Calu3 (cell line): Measurements from ENCODE around the gene KCNIP4. TPM values are rescaled to one million over a fixed set of nuclear protein-coding genes. Genes with fewer than 3 reads are reported as not detected.
A peak's percentile ranks its signal among the peaks of the same experiment; 100 is the strongest.

Experiments
- BruUV-seq: library from RNA; stranded (reverse); fragments of 400-500 nt; replicated peaks from 2 replicates; lab custom pipeline; 2021; lab: Mats Ljungman, UMichigan
- CTCF ChIA-PET: fragments of 300-600 bp; sonication (Branson Sonifier 250); formaldehyde crosslinking; loops from one replicate; lab custom pipeline; 2022; ENCODE audit warnings: antibody characterized with exemption; lab: Charles Lee
- DNase-seq: peaks from one replicate; pipeline ENCODE4 v3.0.0; 2022
- H3K27ac Mint-ChIP-seq: one replicate; pipeline ENCODE4 v1.8.0; 2022; ENCODE audit warnings: mixed read lengths; ENCODE audit not compliant: unreplicated experiment
- H3K27me3 Mint-ChIP-seq: one replicate; pipeline ENCODE4 v1.8.0; 2022; ENCODE audit warnings: mixed read lengths; ENCODE audit not compliant: unreplicated experiment
- H3K36me3 Mint-ChIP-seq: one replicate; pipeline ENCODE4 v1.8.0; 2022; ENCODE audit warnings: mild to moderate bottlenecking, moderate library complexity, mixed read lengths; ENCODE audit not compliant: insufficient read depth, unreplicated experiment
- H3K4me1 Mint-ChIP-seq: one replicate; pipeline ENCODE4 v1.8.0; 2022; ENCODE audit warnings: mild to moderate bottlenecking, low read depth, mixed read lengths; ENCODE audit not compliant: unreplicated experiment
- H3K4me3 Mint-ChIP-seq: one replicate; pipeline ENCODE4 v1.8.0; 2022; ENCODE audit warnings: mild to moderate bottlenecking, low read depth, moderate library complexity, mixed read lengths; ENCODE audit not compliant: unreplicated experiment
- H3K9me3 Mint-ChIP-seq: one replicate; pipeline ENCODE4 v1.8.0; 2022; ENCODE audit warnings: low read depth, mixed read lengths; ENCODE audit not compliant: unreplicated experiment
- intact Hi-C: fragments of 100-400 bp; cut with micrococcal nuclease; formaldehyde crosslinking; loops from one replicate; pipeline ENCODE4 v1.10.0; 2022; ENCODE audit not compliant: unreplicated experiment
- total RNA-seq: library from RNA; stranded (reverse); gene quantifications from 2 replicates; pipeline ENCODE4 v1.2.3, GENCODE V29; 2022
- TF ChIP-seq, protein P1 (sequence below): fragments of 200-600 bp; IDR thresholded peaks from one replicate; pipeline ENCODE4 v1.8.0; 2022; ENCODE audit warnings: antibody characterized with exemption; ENCODE audit not compliant: unreplicated experiment

KCNIP4 gene
- total RNA-seq, 1 experiment from 2014 or later = not detected

DNA sequence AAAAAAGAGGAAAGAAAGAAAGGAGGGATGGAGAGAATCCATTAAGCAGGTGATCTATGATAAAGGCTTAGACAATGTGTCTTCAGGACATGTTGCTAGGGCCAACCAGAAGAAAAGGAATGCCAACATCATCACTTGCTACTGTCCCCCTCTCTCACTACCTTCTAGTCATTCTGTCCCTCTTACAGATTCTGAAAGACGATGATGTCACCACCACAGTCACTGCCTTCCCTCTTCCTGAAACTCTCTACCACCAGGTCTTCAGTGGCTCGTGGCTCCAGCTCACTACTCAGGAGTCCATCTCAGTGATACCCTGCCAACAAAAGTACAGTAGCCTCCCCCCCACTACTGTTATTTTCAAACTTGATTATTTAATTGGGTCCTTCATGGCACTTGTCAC, 64.0 kb downstream of the KCNIP4 start:
- H3K9me3 Mint-ChIP-seq = peaks cover 3% of the 10 kb centered on the region
- no peaks in the 10 kb centered on the region for H3K27me3 Mint-ChIP-seq
- H3K4me3 Mint-ChIP-seq = no peak overlapping the region
- H3K4me1 Mint-ChIP-seq = peaks cover 7% of the 10 kb centered on the region
- TF ChIP-seq, protein P1, sequence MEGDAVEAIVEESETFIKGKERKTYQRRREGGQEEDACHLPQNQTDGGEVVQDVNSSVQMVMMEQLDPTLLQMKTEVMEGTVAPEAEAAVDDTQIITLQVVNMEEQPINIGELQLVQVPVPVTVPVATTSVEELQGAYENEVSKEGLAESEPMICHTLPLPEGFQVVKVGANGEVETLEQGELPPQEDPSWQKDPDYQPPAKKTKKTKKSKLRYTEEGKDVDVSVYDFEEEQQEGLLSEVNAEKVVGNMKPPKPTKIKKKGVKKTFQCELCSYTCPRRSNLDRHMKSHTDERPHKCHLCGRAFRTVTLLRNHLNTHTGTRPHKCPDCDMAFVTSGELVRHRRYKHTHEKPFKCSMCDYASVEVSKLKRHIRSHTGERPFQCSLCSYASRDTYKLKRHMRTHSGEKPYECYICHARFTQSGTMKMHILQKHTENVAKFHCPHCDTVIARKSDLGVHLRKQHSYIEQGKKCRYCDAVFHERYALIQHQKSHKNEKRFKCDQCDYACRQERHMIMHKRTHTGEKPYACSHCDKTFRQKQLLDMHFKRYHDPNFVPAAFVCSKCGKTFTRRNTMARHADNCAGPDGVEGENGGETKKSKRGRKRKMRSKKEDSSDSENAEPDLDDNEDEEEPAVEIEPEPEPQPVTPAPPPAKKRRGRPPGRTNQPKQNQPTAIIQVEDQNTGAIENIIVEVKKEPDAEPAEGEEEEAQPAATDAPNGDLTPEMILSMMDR = no peak
- H3K27ac Mint-ChIP-seq = no peak overlapping the region
- no TSS peak for BruUV-seq
- no peaks in the 10 kb centered on the region for H3K36me3 Mint-ChIP-seq
- CTCF ChIA-PET = no interaction called here
- no peak for DNase-seq
- intact Hi-C loops = no loop called here

DNA sequence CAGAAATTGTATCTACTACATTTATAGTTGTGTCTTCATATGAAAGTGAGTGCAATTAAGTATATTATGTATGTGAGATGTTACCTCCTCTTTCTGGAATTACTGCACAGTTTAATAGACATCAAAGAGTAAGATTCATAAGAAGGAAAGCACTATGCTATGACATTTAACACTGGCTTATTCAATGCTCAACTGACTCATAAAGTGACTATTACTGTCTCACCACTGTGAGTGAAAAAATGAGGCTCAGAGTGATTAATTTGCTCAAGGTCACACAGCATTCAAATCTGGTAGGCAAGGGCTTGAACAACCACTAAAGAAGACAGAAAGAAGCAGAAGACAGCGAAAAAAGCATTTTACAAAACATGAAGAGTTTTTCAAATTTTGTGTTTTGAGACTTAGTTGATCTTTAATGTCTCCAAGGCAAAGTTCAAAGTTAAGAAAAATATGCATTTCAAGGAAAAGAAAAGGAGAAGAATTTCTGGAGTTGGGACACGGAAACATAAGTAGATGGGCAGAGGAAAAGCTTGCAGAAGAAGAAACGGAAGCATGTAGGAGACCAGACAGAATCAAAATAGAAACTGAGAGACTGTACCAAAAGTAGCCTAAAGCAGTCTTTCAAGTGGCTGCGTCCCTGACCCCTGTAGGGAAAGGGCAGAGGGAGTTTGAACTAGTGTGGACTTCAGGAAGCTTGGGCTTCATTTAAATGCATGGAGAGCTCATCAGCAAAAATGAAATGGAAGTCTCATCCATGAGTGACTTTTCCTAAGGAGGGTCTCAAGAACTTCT, 66.3 kb downstream of the KCNIP4 start:
- H3K36me3 Mint-ChIP-seq = no peaks in the 10 kb centered on the region
- no peak overlapping the region for H3K4me3 Mint-ChIP-seq
- BruUV-seq = no TSS peak
- TF ChIP-seq, protein P1 = no peak
- no peak for DNase-seq
- intact Hi-C loops = no loop called here
- peaks cover 3% of the 10 kb centered on the region for H3K9me3 Mint-ChIP-seq
- H3K27me3 Mint-ChIP-seq = no peaks in the 10 kb centered on the region
- CTCF ChIA-PET = no interaction called here
- H3K4me1 Mint-ChIP-seq = no peaks in the 10 kb centered on the region
- H3K27ac Mint-ChIP-seq = no peak overlapping the region

DNA sequence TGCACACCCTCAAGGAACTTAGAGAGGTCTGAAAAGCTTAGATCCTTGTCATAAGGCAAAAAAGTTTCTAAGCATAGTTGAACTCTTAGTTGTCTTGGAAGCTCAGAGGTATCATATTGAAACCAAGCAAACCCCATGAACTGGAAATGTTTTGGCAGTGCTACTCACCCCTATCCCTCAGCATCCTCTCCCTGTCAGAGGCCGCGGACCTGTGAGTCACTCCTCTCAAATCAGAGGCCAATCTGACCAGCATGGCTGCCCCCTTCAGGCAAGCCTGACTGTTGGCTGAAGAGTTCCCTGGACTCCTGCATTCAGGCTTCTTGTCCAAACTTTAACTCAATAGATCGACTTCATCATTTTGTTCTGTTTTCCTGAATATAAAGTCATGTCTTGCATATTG, 69.4 kb downstream of the KCNIP4 start:
- Mint-ChIP-seq H3K4me1 (no peaks in the 10 kb centered on the region), H3K36me3 (no peaks in the 10 kb centered on the region), H3K9me3 (peaks cover under 1% of the 10 kb centered on the region), H3K27me3 (no peaks in the 10 kb centered on the region), H3K27ac (no peak overlapping the region), H3K4me3 (no peak overlapping the region)
- TF ChIP-seq, protein P1 = no peak
- peak; percentile 7 for DNase-seq
- no TSS peak for BruUV-seq
- intact Hi-C loops = no loop called here
- CTCF ChIA-PET = interaction anchor here (0.7 kb wide), 1 partner anchor 816 kb away, joined by 3 read pairs; no protein-coding TSS in a partner anchor

DNA sequence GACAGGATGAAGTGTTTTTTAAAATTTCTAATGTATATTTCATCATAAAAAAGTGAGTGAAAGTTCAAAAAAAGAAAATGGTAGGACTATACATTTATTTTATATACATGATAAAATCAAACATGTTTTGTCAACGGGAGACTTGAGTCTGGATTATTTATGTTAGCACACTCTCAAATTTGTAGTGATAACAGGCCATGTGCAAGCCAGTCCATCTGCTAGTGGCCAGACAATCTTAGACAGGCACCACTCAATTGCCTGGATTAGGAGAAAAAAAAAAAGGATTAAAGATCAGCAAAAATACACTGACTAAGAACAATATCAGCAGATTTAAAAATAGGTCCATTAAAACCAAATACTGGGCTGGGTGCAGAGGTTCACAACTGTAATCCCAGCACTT, 71.9 kb downstream of the KCNIP4 start:
- CTCF ChIA-PET = interaction anchor here (0.7 kb wide), 1 partner anchor 217 kb away, joined by 3 read pairs; no protein-coding TSS in a partner anchor
- no peaks in the 10 kb centered on the region for H3K36me3 Mint-ChIP-seq
- BruUV-seq = no TSS peak

More for the DNA sequence above, 71.9 kb downstream of the KCNIP4 start:
- no peaks in the 10 kb centered on the region for H3K9me3 Mint-ChIP-seq
- TF ChIP-seq, protein P1 = no peak
- intact Hi-C loops = no loop called here
- no peak overlapping the region for H3K27ac Mint-ChIP-seq
- H3K4me3 Mint-ChIP-seq = no peak overlapping the region
- no peaks in the 10 kb centered on the region for H3K27me3 Mint-ChIP-seq
- H3K4me1 Mint-ChIP-seq = no peaks in the 10 kb centered on the region
- no peak for DNase-seq
